IMR-90 (cell line): ENCODE results near the gene ARHGAP18. TPM values are rescaled to one million over a fixed set of nuclear protein-coding genes. Genes with fewer than 3 reads are reported as not detected.

Experiments used
- ATAC-seq: fragments of 200-7000 bp; cut with Tn5 transposase; 2 replicates; pipeline ENCODE4 v1.9.1; 2020; ENCODE audit warnings: low read depth, mild to moderate bottlenecking, moderate library complexity
- BruUV-seq: library from RNA; stranded (reverse); fragments of 400-500 nt; replicated peaks from 2 replicates; lab custom pipeline; 2021; lab: Mats Ljungman, UMichigan
- CTCF ChIA-PET: fragments of 300-600 bp; formaldehyde crosslinking; extraction: SDS; loops from one replicate; lab custom pipeline; 2021; ENCODE audit warnings: antibody characterized with exemption; lab: Yijun Ruan, JAX
- POLR2A ChIA-PET: fragments of 300-600 bp; sonication (Branson Sonifier 250); formaldehyde crosslinking; loops from one replicate; lab custom pipeline; 2022; ENCODE audit warnings: antibody characterized with exemption; ENCODE audit not compliant: unreplicated experiment; lab: Charles Lee
- DNase-seq: peaks from one replicate; pipeline ENCODE4 v3.0.0; 2013
- H2AFZ ChIP-seq: replicated peaks from 2 replicates; pipeline ENCODE3; 2013; ENCODE audit warnings: low read length, mild to moderate bottlenecking; ENCODE audit not compliant: poor library complexity
- H2AK5ac ChIP-seq: 2 replicates; pipeline ENCODE4 v1.6.1; 2013; ENCODE audit warnings: low read depth, low read length, inconsistent platforms
- H2AK9ac ChIP-seq: replicated peaks from 2 replicates; pipeline ENCODE3; 2013; ENCODE audit warnings: mild to moderate bottlenecking, low read depth, low read length, moderate library complexity; ENCODE audit not compliant: poor library complexity
- H2BK120ac ChIP-seq: 2 replicates; pipeline ENCODE4 v1.6.1; 2013; ENCODE audit warnings: low read depth, low read length, inconsistent platforms
- H2BK15ac ChIP-seq: 3 replicates; pipeline ENCODE4 v1.6.1; 2013; ENCODE audit warnings: low read depth, low read length, inconsistent platforms
- H2BK20ac ChIP-seq: 2 replicates; pipeline ENCODE4 v1.6.1; 2013; ENCODE audit warnings: low read depth, mild to moderate bottlenecking, inconsistent platforms, low read length, moderate library complexity
- H2BK5ac ChIP-seq: 2 replicates; pipeline ENCODE4 v1.6.1; 2013; ENCODE audit warnings: mild to moderate bottlenecking, low read depth, low read length, inconsistent platforms; ENCODE audit not compliant: poor library complexity, severe bottlenecking
- H3K14ac ChIP-seq: replicated peaks from 2 replicates; pipeline ENCODE4 v1.6.1; 2013; ENCODE audit warnings: low read depth, low read length, inconsistent platforms
- H3K18ac ChIP-seq: 2 replicates; pipeline ENCODE4 v1.6.1; 2013; ENCODE audit warnings: low read depth, low read length, control low read depth
- H3K23ac ChIP-seq: 2 replicates; pipeline ENCODE4 v1.6.1; 2013; ENCODE audit warnings: low read depth, low read length, inconsistent platforms
- H3K27ac ChIP-seq: 2 replicates; pipeline ENCODE4 v1.5.1; 2013; ENCODE audit warnings: mild to moderate bottlenecking, control low read depth, low read length; ENCODE audit not compliant: insufficient read depth
- H3K27me3 ChIP-seq: 2 replicates; pipeline ENCODE4 v1.6.1; 2013; ENCODE audit warnings: low read length; ENCODE audit not compliant: control insufficient read depth, insufficient read depth
- H3K36me3 ChIP-seq: 2 replicates; pipeline ENCODE4 v1.6.1; 2013; ENCODE audit warnings: low read length, mixed read lengths; ENCODE audit not compliant: control insufficient read depth, insufficient read depth
- H3K4ac ChIP-seq: 2 replicates; pipeline ENCODE4 v1.6.1; 2013; ENCODE audit warnings: low read depth, low read length, inconsistent platforms
- H3K4me1 ChIP-seq: 2 replicates; pipeline ENCODE4 v1.6.1; 2013; ENCODE audit warnings: low read length, mixed read lengths; ENCODE audit not compliant: control insufficient read depth, insufficient read depth
- H3K4me2 ChIP-seq: 2 replicates; pipeline ENCODE4 v1.6.1; 2013; ENCODE audit warnings: low read depth, mild to moderate bottlenecking, control low read depth, low read length, moderate library complexity
- H3K4me3 ChIP-seq: 2 replicates; pipeline ENCODE4 v1.5.1; 2013; ENCODE audit warnings: low read depth, mild to moderate bottlenecking, control low read depth, low read length, moderate library complexity; ENCODE audit not compliant: insufficient read depth
- H3K56ac ChIP-seq: 2 replicates; pipeline ENCODE4 v1.6.1; 2013; ENCODE audit warnings: low read length, inconsistent platforms; ENCODE audit not compliant: insufficient read depth; ENCODE audit errors: extremely low read depth
- H3K79me1 ChIP-seq, 2 experiments: 2 replicates each; pipeline ENCODE4 v1.6.1; 2013; ENCODE audit warnings: low read length in 2 of 2, inconsistent platforms in 1 of 2, low read depth in 1 of 2
- H3K9ac ChIP-seq: 2 replicates; pipeline ENCODE4 v1.6.1; 2013; ENCODE audit warnings: low read depth, low read length, control low read depth
- H3K9me1 ChIP-seq: 2 replicates; pipeline ENCODE4 v1.6.1; 2013; ENCODE audit warnings: low read length, inconsistent platforms; ENCODE audit not compliant: insufficient read depth
- H3K9me3 ChIP-seq: 2 replicates; pipeline ENCODE4 v1.6.1; 2013; ENCODE audit warnings: low read length; ENCODE audit not compliant: control insufficient read depth, insufficient read depth
- H4K20me1 ChIP-seq: 2 replicates; pipeline ENCODE4 v1.6.1; 2013; ENCODE audit warnings: low read length, inconsistent platforms; ENCODE audit not compliant: insufficient read depth
- H4K5ac ChIP-seq: 2 replicates; pipeline ENCODE4 v1.6.1; 2013; ENCODE audit warnings: mild to moderate bottlenecking, low read depth, low read length, control low read depth
- H4K8ac ChIP-seq, 2 experiments: 2 replicates each; pipeline ENCODE4 v1.6.1; 2013; ENCODE audit warnings: low read depth in 2 of 2, low read length in 2 of 2, control low read depth in 1 of 2, inconsistent platforms in 1 of 2
- H4K91ac ChIP-seq: 2 replicates; pipeline ENCODE4 v1.6.1; 2013; ENCODE audit warnings: low read depth, low read length, inconsistent platforms; ENCODE audit not compliant: insufficient read depth
- BHLHE40 ChIP-seq: fragments of 150-350 bp; IDR thresholded peaks from 2 replicates; pipeline ENCODE4 v1.6.1; 2016; ENCODE audit warnings: mild to moderate bottlenecking, low read depth, low read length
- MAFK ChIP-seq: IDR thresholded peaks from 2 replicates; pipeline ENCODE4 v1.6.1; 2012; ENCODE audit warnings: low read depth, low read length, improper control_type of control experiment
- MAZ ChIP-seq: IDR thresholded peaks from 2 replicates; pipeline ENCODE4 v1.6.1; 2012; ENCODE audit warnings: low read depth, mild to moderate bottlenecking, low read length, improper control_type of control experiment, moderate library complexity, borderline replicate concordance
- POLR2A ChIP-seq: IDR thresholded peaks from 2 replicates; pipeline ENCODE4 v1.6.1; 2012; ENCODE audit warnings: mild to moderate bottlenecking, low read depth, low read length
- RAD21 ChIP-seq: IDR thresholded peaks from 2 replicates; pipeline ENCODE4 v1.6.1; 2012; ENCODE audit warnings: low read length, improper control_type of control experiment
- RFX5 ChIP-seq: IDR thresholded peaks from 2 replicates; pipeline ENCODE4 v1.8.0; 2012; ENCODE audit warnings: low read depth, mild to moderate bottlenecking, low read length, moderate library complexity
- WGBS, 2 experiments: methylation state at CpG; one replicate each; pipeline versions ENCODE4 v1.1.5 to v1.1.7; 2013; ENCODE audit warnings: missing lambda C conversion rate in 2 of 2; ENCODE audit not compliant: insufficient read length in 1 of 2; ENCODE audit errors: extremely low coverage in 2 of 2; 5-methylcytosine and 5-hydroxymethylcytosine counted together
- dilution Hi-C: fragments of 300-500 bp; cut with HindIII; formaldehyde crosslinking; loops from one replicate; pipeline ENCODE4 v1.14.3; 2018; ENCODE audit warnings: low sequenced_read_pairs; ENCODE audit not compliant: unreplicated experiment
- in situ Hi-C: fragments of 300-500 bp; cut with MboI; formaldehyde crosslinking; loops from 3 replicates; pipeline ENCODE4 v1.14.3; 2019; ENCODE audit warnings: low sequenced_read_pairs, inconsistent platforms, mixed read lengths
- intact Hi-C: fragments of 100-400 bp; cut with micrococcal nuclease; formaldehyde crosslinking; loops from 2 replicates; pipeline ENCODE4 v1.10.0; 2022
- polyA plus RNA-seq, 3 experiments: library from polyadenylated mRNA; depleted of rRNA; stranded (reverse); fragments of >200 nt; gene quantifications; 2 replicates each; pipeline ENCODE4 v1.2.3, GENCODE V29; 2012; ENCODE audit warnings: low replicate concordance in 1 of 3
- total RNA-seq: library from RNA; depleted of rRNA; stranded (reverse); fragments of >200 nt; gene quantifications from 2 replicates; pipeline ENCODE4 v1.2.3, GENCODE V29; 2012
- TF ChIP-seq, protein P1 (sequence below): conservative IDR thresholded peaks from 2 replicates; pipeline ENCODE4 v1.5.1; 2012; ENCODE audit warnings: mild to moderate bottlenecking, low read depth, low read length, improper control_type of control experiment

Gene ARHGAP18
- total and polyA plus RNA-seq, 2 of the 4 experiments (the other 2 are of a cell fraction), result 6.2 to 17.0 TPM

DNA sequence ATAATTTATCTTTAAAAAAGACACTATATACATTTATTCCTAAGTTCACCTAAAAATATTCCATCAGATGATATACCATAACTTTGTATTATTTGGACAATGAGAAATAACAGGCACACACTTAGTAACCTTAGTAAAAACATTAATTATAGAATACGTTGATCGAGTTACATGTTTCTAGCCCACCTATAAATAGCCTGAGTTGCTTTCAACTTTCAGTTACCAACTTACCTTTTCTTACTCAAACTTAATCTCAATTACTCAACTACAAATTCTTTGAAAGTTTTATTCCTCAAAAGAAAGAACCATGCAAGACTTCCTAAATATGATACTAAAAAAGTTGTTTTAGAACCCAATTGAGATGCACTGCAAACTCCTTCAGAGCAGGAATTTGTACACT, 12.2 kb downstream of the ARHGAP18 start:
- no CpG with 5 or more reads among the region's 2 CpGs for WGBS, 2 experiments
- no TSS peak for BruUV-seq
- Histone ChIP-seq H3K4ac (no peak overlapping the region), H3K14ac (no peak overlapping the region), H3K23ac (no peak overlapping the region), H2AK5ac (no peak overlapping the region), H4K91ac (no peak overlapping the region), H3K4me2 (no peak overlapping the region), H2BK120ac (no peak overlapping the region), H2AK9ac (no peak overlapping the region), H3K27me3 (no peaks in the 10 kb centered on the region), H3K9me1 (peaks cover 7% of the 10 kb centered on the region), H2BK20ac (no peak overlapping the region), H4K20me1 (no peaks in the 10 kb centered on the region), H4K5ac (no peak overlapping the region), H2BK15ac (no peak overlapping the region), H2AFZ (no peak overlapping the region), H3K18ac (no peak overlapping the region), H3K56ac (no peak overlapping the region), H3K4me1 (peaks cover 17% of the 10 kb centered on the region), H3K36me3 (no peaks in the 10 kb centered on the region), H3K79me1 (peaks cover 44 to 56% of the 10 kb centered on the region in 2 experiments), H4K8ac (no peak overlapping the region), H3K9ac (no peak overlapping the region), H3K9me3 (no peaks in the 10 kb centered on the region), H3K27ac (no peak overlapping the region), H2BK5ac (no peak overlapping the region), H3K4me3 (no peak overlapping the region)
- ATAC-seq (no peak), DNase-seq (no peak)
- ChIA-PET CTCF (no interaction called here), POLR2A (no interaction called here)
- intact Hi-C loops, result no loop called here
- in situ Hi-C loops, result no loop called here
- TF ChIP-seq RFX5, result no peak
- no peak for TF ChIP-seq MAZ
- TF ChIP-seq BHLHE40, result no peak
- TF ChIP-seq, protein P1, sequence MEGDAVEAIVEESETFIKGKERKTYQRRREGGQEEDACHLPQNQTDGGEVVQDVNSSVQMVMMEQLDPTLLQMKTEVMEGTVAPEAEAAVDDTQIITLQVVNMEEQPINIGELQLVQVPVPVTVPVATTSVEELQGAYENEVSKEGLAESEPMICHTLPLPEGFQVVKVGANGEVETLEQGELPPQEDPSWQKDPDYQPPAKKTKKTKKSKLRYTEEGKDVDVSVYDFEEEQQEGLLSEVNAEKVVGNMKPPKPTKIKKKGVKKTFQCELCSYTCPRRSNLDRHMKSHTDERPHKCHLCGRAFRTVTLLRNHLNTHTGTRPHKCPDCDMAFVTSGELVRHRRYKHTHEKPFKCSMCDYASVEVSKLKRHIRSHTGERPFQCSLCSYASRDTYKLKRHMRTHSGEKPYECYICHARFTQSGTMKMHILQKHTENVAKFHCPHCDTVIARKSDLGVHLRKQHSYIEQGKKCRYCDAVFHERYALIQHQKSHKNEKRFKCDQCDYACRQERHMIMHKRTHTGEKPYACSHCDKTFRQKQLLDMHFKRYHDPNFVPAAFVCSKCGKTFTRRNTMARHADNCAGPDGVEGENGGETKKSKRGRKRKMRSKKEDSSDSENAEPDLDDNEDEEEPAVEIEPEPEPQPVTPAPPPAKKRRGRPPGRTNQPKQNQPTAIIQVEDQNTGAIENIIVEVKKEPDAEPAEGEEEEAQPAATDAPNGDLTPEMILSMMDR, result no peak
- TF ChIP-seq MAFK, result no peak
- TF ChIP-seq RAD21, result no peak
- TF ChIP-seq POLR2A, result no peak
- dilution Hi-C loops, result no loop called here
